Hippocampal formation (tissue), 2 donors: ENCODE results near the gene SSBP4.

Source experiments
- DNase-seq, 2 donors: peaks; one replicate each; lab custom pipeline; 2025; lab: John Stamatoyannopoulos, UW

Gene SSBP4

GRCh38 chr19:18420930-18421329, 1.7 kb downstream of the SSBP4 start:
- no peak for DNase-seq

- DNase-seq = no peak
These were observed 2.3 kb downstream of the SSBP4 start for GRCh38 chr19:18421371-18421959.

GRCh38 chr19:18422530-18423191, 3.5 kb downstream of the SSBP4 start:
- no peak for DNase-seq

GRCh38 chr19:18423258-18424020, 4.2 kb downstream of the SSBP4 start:
- no peak for DNase-seq

- no peak for DNase-seq
These were observed 5.1 kb downstream of the SSBP4 start for GRCh38 chr19:18424122-18424889.

- no peak for DNase-seq
These were observed 5.8 kb downstream of the SSBP4 start for GRCh38 chr19:18424890-18425514.

GRCh38 chr19:18425515-18426415, 6.6 kb downstream of the SSBP4 start:
- DNase-seq = peak in 1 of 2 donors; percentile 42

- no peak for DNase-seq
These were observed 7.2 kb downstream of the SSBP4 start for GRCh38 chr19:18426416-18426767.

GRCh38 chr19:18427080-18427742, 8.0 kb downstream of the SSBP4 start:
- no peak for DNase-seq

- DNase-seq = no peak
These were observed 8.5 kb downstream of the SSBP4 start for GRCh38 chr19:18427743-18428113.

- DNase-seq = no peak
These were observed 9.1 kb downstream of the SSBP4 start for GRCh38 chr19:18428173-18428786.

GRCh38 chr19:18428787-18429674, 9.8 kb downstream of the SSBP4 start:
- DNase-seq = peak; percentile 14 to 55

- no peak for DNase-seq
These were observed 10.7 kb downstream of the SSBP4 start for GRCh38 chr19:18429717-18430416.

- DNase-seq = no peak
These were observed 11.4 kb downstream of the SSBP4 start for GRCh38 chr19:18430417-18431144.

- DNase-seq = no peak
These were observed 12.4 kb downstream of the SSBP4 start for GRCh38 chr19:18431351-18432197.

GRCh38 chr19:18432275-18433014, 13.2 kb downstream of the SSBP4 start:
- DNase-seq = no peak
